ENCODE results near the gene CTCF. TPM values are rescaled to one million over a fixed set of nuclear protein-coding genes. Genes with fewer than 3 reads are reported as not detected.

The CTCF gene
- total and polyA plus RNA-seq, 4 experiments from 2014 or later, result 26.5 to 85.7 (median 71.2) TPM

- intact Hi-C loops (cut with micrococcal nuclease), result loop anchor here (2.0 to 5.0 kb wide), 5 partner anchors 16 to 180 kb away; partner anchors contain the start of genes ATP6V0D1, CARMIL2, GFOD2 and RANBP10
- Mint-ChIP-seq H3K27ac (peak overlapping the region; percentile 90 to 98 (median 97)), H3K4me3 (peak overlapping the region; percentile 80 to 95 (median 92)), H3K9me3 (no peaks in the 10 kb centered on the region), H3K4me1 (peaks cover 10 to 47% (median 20%) of the 10 kb centered on the region in 4 donors), H3K27me3 (no peaks in the 10 kb centered on the region), H3K36me3 (peaks cover 0 to 15% of the 10 kb centered on the region in 2 donors)
- ChIA-PET POLR2A (ENCODE audit: partially characterized antibody) (interaction anchor here (0.7 to 6.1 kb wide), 13 partner anchors 11 to 275 kb away, joined by 3 to 164 read pairs (median 10); partner anchors contain the start of genes ATP6V0D1, CARMIL2, CTCF and GFOD2), CTCF (ENCODE audit: partially characterized antibody) (interaction anchor here (1.6 to 6.4 kb wide), 5 partner anchors 10 to 147 kb away, joined by 3 to 51 read pairs (median 23); partner anchors contain the start of genes CARMIL2 and CTCF)
- H3K27me3 ChIP-seq (ENCODE audit: insufficient read depth, low read length), result no peaks in the 10 kb centered on the region
- peaks cover 10% of the 10 kb centered on the region for H3K36me3 ChIP-seq (ENCODE audit: insufficient read depth, low read length)
- peak overlapping the region; percentile 17 to 100 for H3K4me3 ChIP-seq (ENCODE audit: low read length in 2 of 2)
- H3K4me1 ChIP-seq (ENCODE audit: insufficient read depth, low read length), result peaks cover 33% of the 10 kb centered on the region
- peak in 1 of 5 donors; percentile 58 for DNase-seq
- H3K9me3 ChIP-seq (ENCODE audit: control insufficient read depth in 1 of 2, low read length in 2 of 2), result no peaks in the 10 kb centered on the region
- peak overlapping the region; percentile 98 for H3K27ac ChIP-seq (ENCODE audit: low read depth, low read length)
These were observed 98.9 kb downstream of the CTCF start for GRCh38 chr16:67661101-67661761.

GRCh38 chr16:67661886-67662652, 99.7 kb downstream of the CTCF start:
- Mint-ChIP-seq H3K4me1 (peaks cover 10 to 53% (median 20%) of the 10 kb centered on the region in 4 donors), H3K4me3 (peak overlapping the region; percentile 59 to 95 (median 92)), H3K27me3 (no peaks in the 10 kb centered on the region), H3K36me3 (peaks cover 0 to 14% of the 10 kb centered on the region in 2 donors), H3K27ac (peak overlapping the region; percentile 90 to 98 (median 97)), H3K9me3 (no peaks in the 10 kb centered on the region)
- Histone ChIP-seq H3K27me3 (ENCODE audit: insufficient read depth, low read length) (no peaks in the 10 kb centered on the region), H3K4me3 (ENCODE audit: low read length in 2 of 2) (no peak overlapping the region), H3K9me3 (ENCODE audit: control insufficient read depth in 1 of 2, low read length in 2 of 2) (no peaks in the 10 kb centered on the region), H3K27ac (ENCODE audit: low read depth, low read length) (no peak overlapping the region), H3K4me1 (ENCODE audit: insufficient read depth, low read length) (peaks cover 36% of the 10 kb centered on the region), H3K36me3 (ENCODE audit: insufficient read depth, low read length) (peaks cover 4% of the 10 kb centered on the region)
- ChIA-PET POLR2A (ENCODE audit: partially characterized antibody) (interaction anchor here (0.9 to 1.6 kb wide), 4 partner anchors 16 to 141 kb away, joined by 3 to 8 read pairs (median 5); partner anchors contain the start of gene CARMIL2), CTCF (ENCODE audit: partially characterized antibody) (interaction anchor here (1.3 to 6.4 kb wide), 6 partner anchors 9 to 180 kb away, joined by 4 to 51 read pairs (median 16); partner anchors contain the start of genes ATP6V0D1 and CARMIL2)
- intact Hi-C loops (cut with micrococcal nuclease), result loop anchor here (2.0 to 5.0 kb wide), 5 partner anchors 17 to 181 kb away; partner anchors contain the start of genes ATP6V0D1, CARMIL2, GFOD2 and RANBP10
- no peak for DNase-seq

- no peak overlapping the region for H3K4me3 ChIP-seq (ENCODE audit: low read length in 2 of 2)
- H3K27ac ChIP-seq (ENCODE audit: low read depth, low read length), result no peak overlapping the region
- intact Hi-C loops (cut with micrococcal nuclease), result loop anchor here (5.0 kb wide), 1 partner anchor 55 kb away; the partner anchor contains the start of gene GFOD2
- Mint-ChIP-seq H3K9me3 (no peaks in the 10 kb centered on the region), H3K36me3 (peaks cover 0 to 11% of the 10 kb centered on the region in 2 donors), H3K27ac (peak overlapping the region in 3 of 7 donors; percentile 54 to 68 (median 63)), H3K4me1 (peaks cover 11 to 59% (median 23%) of the 10 kb centered on the region in 4 donors), H3K4me3 (peak overlapping the region in 1 of 8 donors; percentile 21), H3K27me3 (no peaks in the 10 kb centered on the region)
- no peaks in the 10 kb centered on the region for H3K27me3 ChIP-seq (ENCODE audit: insufficient read depth, low read length)
- ChIA-PET CTCF (ENCODE audit: partially characterized antibody) (interaction anchor here (1.3 to 7.5 kb wide), 5 partner anchors 10 to 181 kb away, joined by 4 to 89 read pairs (median 8); partner anchors contain the start of gene ATP6V0D1), POLR2A (ENCODE audit: partially characterized antibody) (interaction anchor here (0.7 to 6.9 kb wide), 6 partner anchors 17 to 142 kb away, joined by 4 to 55 read pairs (median 6); partner anchors contain the start of genes CARMIL2 and CTCF)
- DNase-seq, result no peak
- H3K36me3 ChIP-seq (ENCODE audit: insufficient read depth, low read length), result peaks cover 3% of the 10 kb centered on the region
- H3K4me1 ChIP-seq (ENCODE audit: insufficient read depth, low read length), result peaks cover 42% of the 10 kb centered on the region
- H3K9me3 ChIP-seq (ENCODE audit: control insufficient read depth in 1 of 2, low read length in 2 of 2), result no peaks in the 10 kb centered on the region
These were observed 100.3 kb downstream of the CTCF start for GRCh38 chr16:67662653-67663010.

GRCh38 chr16:67663151-67663876, 101.0 kb downstream of the CTCF start:
- POLR2A ChIA-PET (ENCODE audit: partially characterized antibody), result interaction anchor here (0.6 to 6.9 kb wide), 8 partner anchors 18 to 272 kb away, joined by 3 to 55 read pairs (median 6); partner anchors contain the start of genes CARMIL2 and CTCF
- peaks cover 48% of the 10 kb centered on the region for H3K4me1 ChIP-seq (ENCODE audit: insufficient read depth, low read length)

GRCh38 chr16:67663877-67664222, 101.5 kb downstream of the CTCF start:
- no peak for DNase-seq
- H3K27ac ChIP-seq (ENCODE audit: low read depth, low read length), result no peak overlapping the region
- ChIA-PET POLR2A (ENCODE audit: partially characterized antibody) (interaction anchor here (0.6 to 6.9 kb wide), 5 partner anchors 19 to 272 kb away, joined by 3 to 55 read pairs (median 7); partner anchors contain the start of genes CARMIL2 and CTCF), CTCF (ENCODE audit: partially characterized antibody) (interaction anchor here (0.9 to 7.5 kb wide), 7 partner anchors 9 to 182 kb away, joined by 3 to 89 read pairs (median 7); partner anchors contain the start of gene ATP6V0D1)
- H3K4me3 ChIP-seq (ENCODE audit: low read length in 2 of 2), result no peak overlapping the region
- Mint-ChIP-seq H3K27ac (peak overlapping the region in 6 of 7 donors; percentile 2 to 74 (median 37)), H3K36me3 (peaks cover 0 to 6% of the 10 kb centered on the region in 2 donors), H3K27me3 (no peaks in the 10 kb centered on the region), H3K9me3 (no peaks in the 10 kb centered on the region), H3K4me1 (peaks cover 11 to 66% (median 23%) of the 10 kb centered on the region in 4 donors), H3K4me3 (peak overlapping the region in 2 of 8 donors; percentile 13 to 78)
- no peaks in the 10 kb centered on the region for H3K36me3 ChIP-seq (ENCODE audit: insufficient read depth, low read length)
- H3K9me3 ChIP-seq (ENCODE audit: control insufficient read depth in 1 of 2, low read length in 2 of 2), result no peaks in the 10 kb centered on the region
- no peaks in the 10 kb centered on the region for H3K27me3 ChIP-seq (ENCODE audit: insufficient read depth, low read length)
- peaks cover 44% of the 10 kb centered on the region for H3K4me1 ChIP-seq (ENCODE audit: insufficient read depth, low read length)
- intact Hi-C loops (cut with micrococcal nuclease), result loop anchor here (5.0 kb wide), 1 partner anchor 53 kb away; the partner anchor contains the start of gene GFOD2

More at GRCh38 chr16:67663151-67663876, 101.0 kb downstream of the CTCF start:
- Histone ChIP-seq H3K27ac (ENCODE audit: low read depth, low read length) (no peak overlapping the region), H3K36me3 (ENCODE audit: insufficient read depth, low read length) (no peaks in the 10 kb centered on the region), H3K27me3 (ENCODE audit: insufficient read depth, low read length) (no peaks in the 10 kb centered on the region), H3K9me3 (ENCODE audit: control insufficient read depth in 1 of 2, low read length in 2 of 2) (no peaks in the 10 kb centered on the region), H3K4me3 (ENCODE audit: low read length in 2 of 2) (no peak overlapping the region)
- Mint-ChIP-seq H3K36me3 (peaks cover 0 to 6% of the 10 kb centered on the region in 2 donors), H3K9me3 (no peaks in the 10 kb centered on the region), H3K4me1 (peaks cover 13 to 65% (median 26%) of the 10 kb centered on the region in 4 donors), H3K27ac (peak overlapping the region in 6 of 7 donors; percentile 63 to 82 (median 74)), H3K27me3 (no peaks in the 10 kb centered on the region), H3K4me3 (peak overlapping the region in 2 of 8 donors; percentile 4 to 9)
- intact Hi-C loops (cut with micrococcal nuclease), result loop anchor here (5.0 kb wide), 1 partner anchor 54 kb away; the partner anchor contains the start of gene GFOD2
- DNase-seq, result peak in 1 of 5 donors; percentile 24
- CTCF ChIA-PET (ENCODE audit: partially characterized antibody), result interaction anchor here (0.9 to 7.5 kb wide), 8 partner anchors 9 to 182 kb away, joined by 3 to 89 read pairs (median 6); partner anchors contain the start of gene ATP6V0D1

- Histone ChIP-seq H3K27me3 (ENCODE audit: insufficient read depth, low read length) (no peaks in the 10 kb centered on the region), H3K4me3 (ENCODE audit: low read length in 2 of 2) (no peak overlapping the region), H3K4me1 (ENCODE audit: insufficient read depth, low read length) (peaks cover 40% of the 10 kb centered on the region), H3K27ac (ENCODE audit: low read depth, low read length) (no peak overlapping the region), H3K9me3 (ENCODE audit: control insufficient read depth in 1 of 2, low read length in 2 of 2) (no peaks in the 10 kb centered on the region), H3K36me3 (ENCODE audit: insufficient read depth, low read length) (no peaks in the 10 kb centered on the region)
- CTCF ChIA-PET (ENCODE audit: partially characterized antibody), result interaction anchor here (0.9 to 7.5 kb wide), 6 partner anchors 8 to 182 kb away, joined by 3 to 89 read pairs (median 6); partner anchors contain the start of gene ATP6V0D1
- peak overlapping the region in 4 of 8 donors; percentile 9 to 78 (median 34) for H3K4me3 Mint-ChIP-seq
- intact Hi-C loops (cut with micrococcal nuclease), result loop anchor here (5.0 kb wide), 1 partner anchor 53 kb away; the partner anchor contains the start of gene GFOD2
- no peaks in the 10 kb centered on the region for H3K9me3 Mint-ChIP-seq
- H3K4me1 Mint-ChIP-seq, result peaks cover 7 to 65% (median 19%) of the 10 kb centered on the region in 4 donors
- DNase-seq, result no peak
- H3K36me3 Mint-ChIP-seq, result peaks cover 0 to 6% of the 10 kb centered on the region in 2 donors
- POLR2A ChIA-PET (ENCODE audit: partially characterized antibody), result interaction anchor here (0.6 to 6.9 kb wide), 5 partner anchors 19 to 271 kb away, joined by 3 to 55 read pairs (median 7); partner anchors contain the start of genes CARMIL2 and CTCF
- no peaks in the 10 kb centered on the region for H3K27me3 Mint-ChIP-seq
- H3K27ac Mint-ChIP-seq, result peak overlapping the region; percentile 14 to 84 (median 65)
These were observed 101.9 kb downstream of the CTCF start for GRCh38 chr16:67664258-67664657.
